IMR-90 (cell line): ENCODE data around the gene RFX5. TPM values are rescaled to one million over a fixed set of nuclear protein-coding genes. Genes with fewer than 3 reads are reported as not detected.
A peak's percentile ranks its signal among the peaks of the same experiment; 100 is the strongest.

Source experiments
- ATAC-seq: fragments of 200-7000 bp; cut with Tn5 transposase; 2 replicates; pipeline ENCODE4 v1.9.1; 2020; ENCODE audit warnings: low read depth, mild to moderate bottlenecking, moderate library complexity
- BruUV-seq: library from RNA; stranded (reverse); fragments of 400-500 nt; replicated peaks from 2 replicates; lab custom pipeline; 2021; lab: Mats Ljungman, UMichigan
- CTCF ChIA-PET: fragments of 300-600 bp; formaldehyde crosslinking; extraction: SDS; loops from one replicate; lab custom pipeline; 2021; ENCODE audit warnings: antibody characterized with exemption; lab: Yijun Ruan, JAX
- POLR2A ChIA-PET: fragments of 300-600 bp; sonication (Branson Sonifier 250); formaldehyde crosslinking; loops from one replicate; lab custom pipeline; 2022; ENCODE audit warnings: antibody characterized with exemption; ENCODE audit not compliant: unreplicated experiment; lab: Charles Lee
- DNase-seq: peaks from one replicate; pipeline ENCODE4 v3.0.0; 2013
- H2AFZ ChIP-seq: replicated peaks from 2 replicates; pipeline ENCODE3; 2013; ENCODE audit warnings: low read length, mild to moderate bottlenecking; ENCODE audit not compliant: poor library complexity
- H2AK5ac ChIP-seq: 2 replicates; pipeline ENCODE4 v1.6.1; 2013; ENCODE audit warnings: low read depth, low read length, inconsistent platforms
- H2AK9ac ChIP-seq: replicated peaks from 2 replicates; pipeline ENCODE3; 2013; ENCODE audit warnings: mild to moderate bottlenecking, low read depth, low read length, moderate library complexity; ENCODE audit not compliant: poor library complexity
- H2BK120ac ChIP-seq: 2 replicates; pipeline ENCODE4 v1.6.1; 2013; ENCODE audit warnings: low read depth, low read length, inconsistent platforms
- H2BK15ac ChIP-seq: 3 replicates; pipeline ENCODE4 v1.6.1; 2013; ENCODE audit warnings: low read depth, low read length, inconsistent platforms
- H2BK20ac ChIP-seq: 2 replicates; pipeline ENCODE4 v1.6.1; 2013; ENCODE audit warnings: low read depth, mild to moderate bottlenecking, inconsistent platforms, low read length, moderate library complexity
- H2BK5ac ChIP-seq: 2 replicates; pipeline ENCODE4 v1.6.1; 2013; ENCODE audit warnings: mild to moderate bottlenecking, low read depth, low read length, inconsistent platforms; ENCODE audit not compliant: poor library complexity, severe bottlenecking
- H3K14ac ChIP-seq: replicated peaks from 2 replicates; pipeline ENCODE4 v1.6.1; 2013; ENCODE audit warnings: low read depth, low read length, inconsistent platforms
- H3K18ac ChIP-seq: 2 replicates; pipeline ENCODE4 v1.6.1; 2013; ENCODE audit warnings: low read depth, low read length, control low read depth
- H3K23ac ChIP-seq: 2 replicates; pipeline ENCODE4 v1.6.1; 2013; ENCODE audit warnings: low read depth, low read length, inconsistent platforms
- H3K27ac ChIP-seq: 2 replicates; pipeline ENCODE4 v1.5.1; 2013; ENCODE audit warnings: mild to moderate bottlenecking, control low read depth, low read length; ENCODE audit not compliant: insufficient read depth
- H3K27me3 ChIP-seq: 2 replicates; pipeline ENCODE4 v1.6.1; 2013; ENCODE audit warnings: low read length; ENCODE audit not compliant: control insufficient read depth, insufficient read depth
- H3K36me3 ChIP-seq: 2 replicates; pipeline ENCODE4 v1.6.1; 2013; ENCODE audit warnings: low read length, mixed read lengths; ENCODE audit not compliant: control insufficient read depth, insufficient read depth
- H3K4ac ChIP-seq: 2 replicates; pipeline ENCODE4 v1.6.1; 2013; ENCODE audit warnings: low read depth, low read length, inconsistent platforms
- H3K4me1 ChIP-seq: 2 replicates; pipeline ENCODE4 v1.6.1; 2013; ENCODE audit warnings: low read length, mixed read lengths; ENCODE audit not compliant: control insufficient read depth, insufficient read depth
- H3K4me2 ChIP-seq: 2 replicates; pipeline ENCODE4 v1.6.1; 2013; ENCODE audit warnings: low read depth, mild to moderate bottlenecking, control low read depth, low read length, moderate library complexity
- H3K4me3 ChIP-seq: 2 replicates; pipeline ENCODE4 v1.5.1; 2013; ENCODE audit warnings: low read depth, mild to moderate bottlenecking, control low read depth, low read length, moderate library complexity; ENCODE audit not compliant: insufficient read depth
- H3K56ac ChIP-seq: 2 replicates; pipeline ENCODE4 v1.6.1; 2013; ENCODE audit warnings: low read length, inconsistent platforms; ENCODE audit not compliant: insufficient read depth; ENCODE audit errors: extremely low read depth
- H3K79me1 ChIP-seq, 2 experiments: 2 replicates each; pipeline ENCODE4 v1.6.1; 2013; ENCODE audit warnings: low read length in 2 of 2, inconsistent platforms in 1 of 2, low read depth in 1 of 2
- H3K9ac ChIP-seq: 2 replicates; pipeline ENCODE4 v1.6.1; 2013; ENCODE audit warnings: low read depth, low read length, control low read depth
- H3K9me1 ChIP-seq: 2 replicates; pipeline ENCODE4 v1.6.1; 2013; ENCODE audit warnings: low read length, inconsistent platforms; ENCODE audit not compliant: insufficient read depth
- H3K9me3 ChIP-seq: 2 replicates; pipeline ENCODE4 v1.6.1; 2013; ENCODE audit warnings: low read length; ENCODE audit not compliant: control insufficient read depth, insufficient read depth
- H4K20me1 ChIP-seq: 2 replicates; pipeline ENCODE4 v1.6.1; 2013; ENCODE audit warnings: low read length, inconsistent platforms; ENCODE audit not compliant: insufficient read depth
- H4K5ac ChIP-seq: 2 replicates; pipeline ENCODE4 v1.6.1; 2013; ENCODE audit warnings: mild to moderate bottlenecking, low read depth, low read length, control low read depth
- H4K8ac ChIP-seq, 2 experiments: 2 replicates each; pipeline ENCODE4 v1.6.1; 2013; ENCODE audit warnings: low read depth in 2 of 2, low read length in 2 of 2, control low read depth in 1 of 2, inconsistent platforms in 1 of 2
- H4K91ac ChIP-seq: 2 replicates; pipeline ENCODE4 v1.6.1; 2013; ENCODE audit warnings: low read depth, low read length, inconsistent platforms; ENCODE audit not compliant: insufficient read depth
- BHLHE40 ChIP-seq: fragments of 150-350 bp; IDR thresholded peaks from 2 replicates; pipeline ENCODE4 v1.6.1; 2016; ENCODE audit warnings: mild to moderate bottlenecking, low read depth, low read length
- CEBPB ChIP-seq: IDR thresholded peaks from 2 replicates; pipeline ENCODE4 v1.6.1; 2012; ENCODE audit warnings: low read depth, low read length, improper control_type of control experiment
- CHD1 ChIP-seq: IDR thresholded peaks from 2 replicates; pipeline ENCODE4 v1.6.1; 2012; ENCODE audit warnings: low read depth, low read length, improper control_type of control experiment
- FOS ChIP-seq: fragments of 150-350 bp; IDR thresholded peaks from 2 replicates; pipeline ENCODE4 v1.6.1; 2016; ENCODE audit warnings: low read depth, low read length
- MAFK ChIP-seq: IDR thresholded peaks from 2 replicates; pipeline ENCODE4 v1.6.1; 2012; ENCODE audit warnings: low read depth, low read length, improper control_type of control experiment
- MAZ ChIP-seq: IDR thresholded peaks from 2 replicates; pipeline ENCODE4 v1.6.1; 2012; ENCODE audit warnings: low read depth, mild to moderate bottlenecking, low read length, improper control_type of control experiment, moderate library complexity, borderline replicate concordance
- MXI1 ChIP-seq: IDR thresholded peaks from 2 replicates; pipeline ENCODE4 v1.6.1; 2012; ENCODE audit warnings: low read depth, mild to moderate bottlenecking, low read length, moderate library complexity, borderline replicate concordance
- NFE2L2 ChIP-seq: fragments of 150-350 bp; IDR thresholded peaks from 2 replicates; pipeline ENCODE4 v1.6.1; 2016; ENCODE audit warnings: low read depth, mild to moderate bottlenecking, low read length
- POLR2A ChIP-seq: IDR thresholded peaks from 2 replicates; pipeline ENCODE4 v1.6.1; 2012; ENCODE audit warnings: mild to moderate bottlenecking, low read depth, low read length
- RAD21 ChIP-seq: IDR thresholded peaks from 2 replicates; pipeline ENCODE4 v1.6.1; 2012; ENCODE audit warnings: low read length, improper control_type of control experiment
- RCOR1 ChIP-seq: IDR thresholded peaks from 2 replicates; pipeline ENCODE4 v1.6.1; 2012; ENCODE audit warnings: mild to moderate bottlenecking, low read length, improper control_type of control experiment; ENCODE audit not compliant: insufficient replicate concordance
- RFX5 ChIP-seq: IDR thresholded peaks from 2 replicates; pipeline ENCODE4 v1.8.0; 2012; ENCODE audit warnings: low read depth, mild to moderate bottlenecking, low read length, moderate library complexity
- SMC3 ChIP-seq: fragments of 150-350 bp; IDR thresholded peaks from 2 replicates; pipeline ENCODE4 v1.6.1; 2016; ENCODE audit warnings: low read depth, mild to moderate bottlenecking, antibody characterized with exemption, low read length, moderate library complexity
- WGBS, 2 experiments: methylation state at CpG; one replicate each; pipeline versions ENCODE4 v1.1.5 to v1.1.7; 2013; ENCODE audit warnings: missing lambda C conversion rate in 2 of 2; ENCODE audit not compliant: insufficient read length in 1 of 2; ENCODE audit errors: extremely low coverage in 2 of 2; 5-methylcytosine and 5-hydroxymethylcytosine counted together
- dilution Hi-C: fragments of 300-500 bp; cut with HindIII; formaldehyde crosslinking; loops from one replicate; pipeline ENCODE4 v1.14.3; 2018; ENCODE audit warnings: low sequenced_read_pairs; ENCODE audit not compliant: unreplicated experiment
- in situ Hi-C: fragments of 300-500 bp; cut with MboI; formaldehyde crosslinking; loops from 3 replicates; pipeline ENCODE4 v1.14.3; 2019; ENCODE audit warnings: low sequenced_read_pairs, inconsistent platforms, mixed read lengths
- intact Hi-C: fragments of 100-400 bp; cut with micrococcal nuclease; formaldehyde crosslinking; loops from 2 replicates; pipeline ENCODE4 v1.10.0; 2022
- polyA plus RNA-seq, 3 experiments: library from polyadenylated mRNA; depleted of rRNA; stranded (reverse); fragments of >200 nt; gene quantifications; 2 replicates each; pipeline ENCODE4 v1.2.3, GENCODE V29; 2012; ENCODE audit warnings: low replicate concordance in 1 of 3
- total RNA-seq: library from RNA; depleted of rRNA; stranded (reverse); fragments of >200 nt; gene quantifications from 2 replicates; pipeline ENCODE4 v1.2.3, GENCODE V29; 2012
- TF ChIP-seq, protein P1 (sequence below): fragments of 150-350 bp; IDR thresholded peaks from 2 replicates; pipeline ENCODE4 v1.6.1; 2016; ENCODE audit warnings: low read depth, mild to moderate bottlenecking, low read length, moderate library complexity, borderline replicate concordance
- TF ChIP-seq, protein P2 (sequence below): fragments of 150-350 bp; IDR thresholded peaks from 2 replicates; pipeline ENCODE4 v1.6.1; 2017; ENCODE audit warnings: mild to moderate bottlenecking, antibody characterized with exemption, low read length, low read depth
- TF ChIP-seq, protein P3 (sequence below): conservative IDR thresholded peaks from 2 replicates; pipeline ENCODE4 v1.5.1; 2012; ENCODE audit warnings: mild to moderate bottlenecking, low read depth, low read length, improper control_type of control experiment

The RFX5 gene
- total and polyA plus RNA-seq, 2 of the 4 experiments (the other 2 are of a cell fraction) = 29.3 to 44.4 TPM

DNA sequence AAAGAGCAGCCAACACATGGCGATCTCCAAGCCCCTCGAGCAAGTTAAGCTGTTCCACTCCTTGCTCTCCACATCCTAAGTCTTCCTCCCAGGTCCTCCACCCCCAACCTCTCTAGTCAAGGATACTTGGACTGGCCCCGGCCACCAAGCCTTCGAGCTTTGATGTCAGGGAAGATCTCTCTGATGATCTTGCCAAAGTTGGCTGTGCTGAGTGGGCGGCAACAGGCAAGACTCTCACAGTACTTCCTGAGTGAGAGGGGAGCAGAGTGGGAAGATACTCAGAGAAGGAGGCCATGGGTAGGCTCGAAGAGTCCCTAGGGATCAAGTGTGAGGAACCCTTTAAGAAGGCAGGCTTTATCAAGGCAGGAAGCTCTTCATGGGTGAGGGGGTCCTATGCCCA lies 2.8 kb downstream of the RFX5 start:
- no peak overlapping the region for H2AK5ac ChIP-seq
- intact Hi-C loops = loop anchor here (5.0 kb wide), 1 partner anchor 147 kb away; the partner anchor contains the start of gene PIP5K1A
- H3K79me1 ChIP-seq = peaks cover 12 to 22% of the 10 kb centered on the region in 2 experiments

More for the DNA sequence above, 2.8 kb downstream of the RFX5 start:
- no peaks in the 10 kb centered on the region for H4K20me1 ChIP-seq
- H2BK5ac ChIP-seq = no peak overlapping the region
- ChIA-PET POLR2A (no interaction called here), CTCF (no interaction called here)
- H3K4me2 ChIP-seq = no peak overlapping the region
- 100% methylated on average over 3 of the region's 6 CpGs; no CpG with 5 or more reads in 1 of the 2 experiments for WGBS, 2 experiments
- H2AFZ ChIP-seq = no peak overlapping the region
- no peak overlapping the region for H4K8ac ChIP-seq
- no peak overlapping the region for H4K5ac ChIP-seq
- in situ Hi-C loops (loop anchor here (5.0 kb wide), 1 partner anchor 42 kb away; no protein-coding TSS in a partner anchor), dilution Hi-C loops (no loop called here)
- DNase-seq (no peak), ATAC-seq (no peak)
- no peak overlapping the region for H3K18ac ChIP-seq
- no peak for TF ChIP-seq CEBPB
- no peak for TF ChIP-seq SMC3
- TF ChIP-seq MAZ = no peak
- TF ChIP-seq NFE2L2 = no peak
- no peak for TF ChIP-seq CHD1
- TF ChIP-seq, protein P1, sequence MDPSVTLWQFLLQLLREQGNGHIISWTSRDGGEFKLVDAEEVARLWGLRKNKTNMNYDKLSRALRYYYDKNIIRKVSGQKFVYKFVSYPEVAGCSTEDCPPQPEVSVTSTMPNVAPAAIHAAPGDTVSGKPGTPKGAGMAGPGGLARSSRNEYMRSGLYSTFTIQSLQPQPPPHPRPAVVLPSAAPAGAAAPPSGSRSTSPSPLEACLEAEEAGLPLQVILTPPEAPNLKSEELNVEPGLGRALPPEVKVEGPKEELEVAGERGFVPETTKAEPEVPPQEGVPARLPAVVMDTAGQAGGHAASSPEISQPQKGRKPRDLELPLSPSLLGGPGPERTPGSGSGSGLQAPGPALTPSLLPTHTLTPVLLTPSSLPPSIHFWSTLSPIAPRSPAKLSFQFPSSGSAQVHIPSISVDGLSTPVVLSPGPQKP = no peak
- TF ChIP-seq, protein P2, sequence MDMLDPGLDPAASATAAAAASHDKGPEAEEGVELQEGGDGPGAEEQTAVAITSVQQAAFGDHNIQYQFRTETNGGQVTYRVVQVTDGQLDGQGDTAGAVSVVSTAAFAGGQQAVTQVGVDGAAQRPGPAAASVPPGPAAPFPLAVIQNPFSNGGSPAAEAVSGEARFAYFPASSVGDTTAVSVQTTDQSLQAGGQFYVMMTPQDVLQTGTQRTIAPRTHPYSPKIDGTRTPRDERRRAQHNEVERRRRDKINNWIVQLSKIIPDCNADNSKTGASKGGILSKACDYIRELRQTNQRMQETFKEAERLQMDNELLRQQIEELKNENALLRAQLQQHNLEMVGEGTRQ = no peak
- no peak for TF ChIP-seq MXI1
- TF ChIP-seq RCOR1 = no peak
- no peak for TF ChIP-seq MAFK
- TF ChIP-seq BHLHE40 = no peak
- no peak for TF ChIP-seq POLR2A
- TF ChIP-seq, protein P3, sequence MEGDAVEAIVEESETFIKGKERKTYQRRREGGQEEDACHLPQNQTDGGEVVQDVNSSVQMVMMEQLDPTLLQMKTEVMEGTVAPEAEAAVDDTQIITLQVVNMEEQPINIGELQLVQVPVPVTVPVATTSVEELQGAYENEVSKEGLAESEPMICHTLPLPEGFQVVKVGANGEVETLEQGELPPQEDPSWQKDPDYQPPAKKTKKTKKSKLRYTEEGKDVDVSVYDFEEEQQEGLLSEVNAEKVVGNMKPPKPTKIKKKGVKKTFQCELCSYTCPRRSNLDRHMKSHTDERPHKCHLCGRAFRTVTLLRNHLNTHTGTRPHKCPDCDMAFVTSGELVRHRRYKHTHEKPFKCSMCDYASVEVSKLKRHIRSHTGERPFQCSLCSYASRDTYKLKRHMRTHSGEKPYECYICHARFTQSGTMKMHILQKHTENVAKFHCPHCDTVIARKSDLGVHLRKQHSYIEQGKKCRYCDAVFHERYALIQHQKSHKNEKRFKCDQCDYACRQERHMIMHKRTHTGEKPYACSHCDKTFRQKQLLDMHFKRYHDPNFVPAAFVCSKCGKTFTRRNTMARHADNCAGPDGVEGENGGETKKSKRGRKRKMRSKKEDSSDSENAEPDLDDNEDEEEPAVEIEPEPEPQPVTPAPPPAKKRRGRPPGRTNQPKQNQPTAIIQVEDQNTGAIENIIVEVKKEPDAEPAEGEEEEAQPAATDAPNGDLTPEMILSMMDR = no peak
- TF ChIP-seq RAD21 = no peak
- no peak for TF ChIP-seq FOS
- TF ChIP-seq RFX5 = no peak
- no peak overlapping the region for H3K9ac ChIP-seq
- no peak overlapping the region for H4K91ac ChIP-seq
- H3K4me3 ChIP-seq = no peak overlapping the region
- no TSS peak for BruUV-seq
- no peak overlapping the region for H3K56ac ChIP-seq
- H2BK15ac ChIP-seq = no peak overlapping the region
- peaks cover 10% of the 10 kb centered on the region for H3K9me1 ChIP-seq
- peak overlapping the region; percentile 15 for H2AK9ac ChIP-seq
- no peak overlapping the region for H2BK20ac ChIP-seq
- H3K36me3 ChIP-seq = peaks cover 23% of the 10 kb centered on the region
- H2BK120ac ChIP-seq = no peak overlapping the region
- no peak overlapping the region for H3K4ac ChIP-seq
- H3K4me1 ChIP-seq = peaks cover 7% of the 10 kb centered on the region
- H3K9me3 ChIP-seq = no peaks in the 10 kb centered on the region
- no peaks in the 10 kb centered on the region for H3K27me3 ChIP-seq
- H3K14ac ChIP-seq = no peak overlapping the region
- no peak overlapping the region for H3K23ac ChIP-seq
- no peak overlapping the region for H3K27ac ChIP-seq
